ENCODE results near the gene CEP112. TPM values are rescaled to one million over a fixed set of nuclear protein-coding genes. Genes with fewer than 3 reads are reported as not detected.
A peak's percentile ranks its signal among the peaks of the same experiment; 100 is the strongest.
"Not testable (repeated sequence)": the region's sequence is repeated elsewhere in the genome, so short reads cannot be mapped to it uniquely, and the experiment has no call there.

The CEP112 gene
- total RNA-seq, 1 experiment from 2014 or later: 41.6 TPM

DNA sequence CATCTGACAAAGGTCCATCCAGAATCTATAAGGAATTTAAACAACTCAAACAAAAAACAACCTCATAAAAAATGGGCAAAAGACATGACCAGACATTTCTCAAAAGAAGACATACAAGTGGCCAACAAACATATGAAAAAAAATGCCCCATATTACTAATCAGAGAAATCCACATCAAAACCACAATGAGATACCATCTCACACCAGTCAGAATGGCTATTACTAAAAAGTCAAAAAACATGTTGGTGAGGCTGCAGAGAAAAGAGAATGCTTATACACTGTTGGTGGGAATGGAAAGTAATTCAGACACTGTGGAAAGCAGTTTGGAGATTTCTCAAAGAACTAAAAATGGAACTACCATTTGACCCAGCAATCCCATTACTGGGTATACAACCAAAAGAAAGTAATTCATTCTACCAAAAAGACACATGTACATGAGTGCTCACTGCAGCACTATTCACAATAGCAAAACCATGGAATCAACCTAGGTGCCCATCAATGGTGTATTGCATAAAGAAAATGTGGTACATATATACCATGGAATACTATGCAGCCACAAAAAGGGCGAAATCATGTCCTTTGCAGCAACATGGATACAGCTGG, 409.7 kb downstream of the CEP112 start:
- not testable (repeated sequence) for DNase-seq; H3K4me3 ChIP-seq; H3K27ac ChIP-seq; H3K27me3 ChIP-seq; H3K9me3 ChIP-seq (replicated peaks); H3K36me3 ChIP-seq
- H3K4me1 ChIP-seq: peaks cover 15% of the 10 kb centered on the region

DNA sequence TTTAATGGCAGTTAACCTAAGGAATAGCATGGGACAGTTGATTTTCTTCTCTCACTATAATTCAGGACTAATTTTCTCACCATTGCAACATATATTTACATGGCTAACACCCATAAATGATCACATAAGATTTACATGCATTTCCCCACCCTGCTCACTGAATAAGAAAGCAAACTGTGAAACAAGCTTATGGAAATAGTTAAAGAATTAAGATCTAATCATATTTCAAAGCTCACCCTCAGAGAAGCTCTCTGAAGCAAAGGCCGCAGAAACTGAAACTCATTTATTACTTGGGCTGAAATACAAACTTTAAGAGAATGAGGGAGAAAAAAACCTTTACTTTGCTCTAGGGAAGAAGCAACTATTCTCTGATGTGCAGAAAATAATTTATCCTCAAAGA, 411.8 kb downstream of the CEP112 start:
- no peaks in the 10 kb centered on the region for H3K9me3 ChIP-seq (replicated peaks)
- H3K4me3 ChIP-seq: no peak overlapping the region
- no peak overlapping the region for H3K27ac ChIP-seq
- peaks cover 8% of the 10 kb centered on the region; the same call in 1 of the 2 replicates for H3K4me1 ChIP-seq
- DNase-seq: no peak
- H3K36me3 ChIP-seq: no peaks in the 10 kb centered on the region; the same call in 1 of the 2 replicates
- no peaks in the 10 kb centered on the region for H3K27me3 ChIP-seq

GRCh38 chr17:65776890-65777289, 415.0 kb downstream of the CEP112 start:
- Histone ChIP-seq H3K36me3 (no peaks in the 10 kb centered on the region; the same call in 1 of the 2 replicates), H3K4me3 (no peak overlapping the region), H3K27ac (no peak overlapping the region), H3K4me1 (no peaks in the 10 kb centered on the region), H3K27me3 (no peaks in the 10 kb centered on the region), H3K9me3 (replicated peaks) (no peaks in the 10 kb centered on the region)
- DNase-seq: no peak

DNA sequence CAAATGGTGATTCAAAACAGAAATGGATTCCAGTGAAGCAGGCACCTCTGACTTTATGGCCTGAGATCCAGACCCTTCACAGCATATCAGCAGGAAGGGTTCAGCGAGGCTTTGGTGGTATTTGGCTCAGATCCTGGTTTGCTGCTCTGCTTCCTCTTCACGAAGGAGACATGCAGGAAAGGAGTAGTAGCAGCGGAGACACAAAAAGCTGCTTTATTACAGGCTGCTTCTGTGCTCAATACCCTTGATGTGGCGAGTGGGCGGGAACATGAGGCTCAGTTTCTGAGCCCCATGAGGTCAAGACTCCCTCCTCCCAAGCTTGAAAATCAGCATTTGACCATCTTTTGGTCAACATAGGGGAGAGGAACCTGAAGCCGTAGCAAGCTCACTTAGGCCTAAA, 417.1 kb downstream of the CEP112 start:
- H3K36me3 ChIP-seq: no peaks in the 10 kb centered on the region; the same call in 1 of the 2 replicates
- H3K27ac ChIP-seq: no peak overlapping the region
- no peak overlapping the region for H3K4me3 ChIP-seq
- peak in 1 of 2 experiments; percentile 10 for DNase-seq
- H3K27me3 ChIP-seq: no peaks in the 10 kb centered on the region
- H3K9me3 ChIP-seq (replicated peaks): no peaks in the 10 kb centered on the region
- H3K4me1 ChIP-seq: no peaks in the 10 kb centered on the region

- no peak overlapping the region for H3K4me3 ChIP-seq
- no peaks in the 10 kb centered on the region for H3K9me3 ChIP-seq (replicated peaks)
- no peaks in the 10 kb centered on the region for H3K36me3 ChIP-seq
- no peaks in the 10 kb centered on the region for H3K27me3 ChIP-seq
- H3K4me1 ChIP-seq: no peaks in the 10 kb centered on the region
- no peak for DNase-seq
- H3K27ac ChIP-seq: no peak overlapping the region
Measured at GRCh38 chr17:65772989-65773388, 418.9 kb downstream of the CEP112 start.

DNA sequence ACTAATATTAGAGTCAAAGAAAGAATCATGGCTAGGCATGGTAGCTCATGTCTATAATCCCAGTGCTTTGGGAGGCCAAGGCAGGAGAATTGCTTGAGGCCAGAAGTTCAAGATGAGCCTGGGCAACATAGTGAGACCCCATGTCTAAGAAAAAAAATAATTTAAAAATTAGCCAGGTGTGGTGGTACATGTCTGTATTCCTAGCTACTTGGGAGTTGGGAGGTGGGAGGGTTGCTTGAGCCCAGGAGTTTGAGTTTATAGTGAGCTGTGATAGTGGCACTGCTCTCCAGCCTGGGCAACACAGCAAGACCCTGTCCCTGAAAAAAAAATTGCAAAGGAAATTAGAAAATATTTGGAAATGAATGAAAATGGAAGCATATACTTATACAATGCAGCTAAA, 420.2 kb downstream of the CEP112 start:
- no peak for DNase-seq
- no peaks in the 10 kb centered on the region for H3K36me3 ChIP-seq
- no peak overlapping the region for H3K27ac ChIP-seq
- no peaks in the 10 kb centered on the region; the same call in 1 of the 2 replicates for H3K9me3 ChIP-seq (replicated peaks)
- H3K4me1 ChIP-seq: no peaks in the 10 kb centered on the region
- no peaks in the 10 kb centered on the region for H3K27me3 ChIP-seq
- no peak overlapping the region for H3K4me3 ChIP-seq

DNA sequence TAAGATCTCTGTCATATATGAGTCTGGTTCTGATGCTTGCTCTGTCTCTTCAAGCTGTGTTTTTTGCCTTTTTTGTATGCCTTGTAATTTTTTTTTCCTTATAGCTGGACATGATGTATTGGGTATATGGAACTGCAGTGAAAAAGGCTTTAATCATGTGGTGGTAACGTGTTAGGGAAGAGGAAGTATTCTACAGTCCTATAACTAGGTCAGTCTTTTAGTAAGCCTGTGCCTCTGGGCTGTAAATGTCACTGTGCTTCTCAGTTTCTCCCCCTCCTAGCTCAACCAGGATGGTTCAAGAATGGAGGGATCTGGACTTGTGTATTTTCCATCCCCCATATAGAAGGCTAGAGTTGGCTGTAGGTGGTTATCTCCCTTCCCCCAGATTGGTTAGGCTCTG, 428.1 kb downstream of the CEP112 start:
- H3K36me3 ChIP-seq: peaks cover 2% of the 10 kb centered on the region; the same call in 1 of the 2 replicates
- no peaks in the 10 kb centered on the region for H3K4me1 ChIP-seq
- no peak overlapping the region for H3K4me3 ChIP-seq
- DNase-seq: no peak
- H3K27ac ChIP-seq: no peak overlapping the region
- no peaks in the 10 kb centered on the region for H3K27me3 ChIP-seq
- no peaks in the 10 kb centered on the region; the same call in 1 of the 2 replicates for H3K9me3 ChIP-seq (replicated peaks)

DNA sequence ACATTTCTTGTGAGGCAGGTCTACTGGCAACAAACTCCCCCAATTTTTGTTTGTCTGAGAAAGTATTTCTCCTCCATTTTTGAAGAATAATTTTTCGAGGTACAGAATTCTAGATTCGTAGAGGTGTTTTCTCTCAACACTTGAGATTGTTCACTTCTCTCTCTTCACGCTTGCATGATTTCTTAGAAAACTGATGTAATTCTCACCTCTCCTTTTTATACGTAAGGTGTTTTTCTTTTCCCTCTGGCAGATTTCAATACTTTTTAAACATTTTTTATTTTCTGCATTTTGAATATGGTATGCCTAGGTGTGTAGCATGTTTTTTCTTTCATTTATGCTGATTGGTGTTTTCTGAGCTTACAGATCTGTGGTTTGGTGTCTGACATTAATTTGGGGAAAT, 429.0 kb downstream of the CEP112 start:
- H3K27me3 ChIP-seq: no peaks in the 10 kb centered on the region
- no peaks in the 10 kb centered on the region; the same call in 1 of the 2 replicates for H3K9me3 ChIP-seq (replicated peaks)
- H3K4me1 ChIP-seq: no peaks in the 10 kb centered on the region
- DNase-seq: no peak
- no peak overlapping the region for H3K4me3 ChIP-seq
- peaks cover 2% of the 10 kb centered on the region; the same call in 1 of the 2 replicates for H3K36me3 ChIP-seq
- no peak overlapping the region for H3K27ac ChIP-seq

GRCh38 chr17:65759532-65759931, 432.4 kb downstream of the CEP112 start:
- H3K4me3 ChIP-seq: no peak overlapping the region
- no peaks in the 10 kb centered on the region for H3K4me1 ChIP-seq
- H3K27me3 ChIP-seq: no peaks in the 10 kb centered on the region
- peaks cover 2% of the 10 kb centered on the region; the same call in 1 of the 2 replicates for H3K36me3 ChIP-seq
- no peak overlapping the region for H3K27ac ChIP-seq
- no peaks in the 10 kb centered on the region for H3K9me3 ChIP-seq (replicated peaks)
- DNase-seq: no peak

DNA sequence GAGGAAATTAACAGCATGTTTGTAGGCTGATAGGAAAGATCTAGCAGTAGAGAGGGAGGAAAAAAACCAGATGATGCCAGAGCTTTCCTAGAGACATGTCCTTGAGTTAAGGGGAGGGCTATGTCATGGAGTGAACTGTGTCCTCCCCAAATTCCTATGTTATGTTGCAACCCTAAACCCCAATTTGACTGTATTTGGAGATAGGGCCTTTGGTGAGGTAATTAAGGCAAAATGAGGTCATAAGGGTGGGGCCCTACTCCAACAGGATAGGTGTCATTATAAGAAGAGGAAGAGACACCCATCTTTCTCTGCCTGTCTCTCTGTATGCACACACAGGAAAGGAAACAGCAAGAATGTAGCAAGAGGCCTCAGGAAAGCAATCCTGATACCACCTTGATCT, 435.2 kb downstream of the CEP112 start:
- DNase-seq: no peak
- Histone ChIP-seq H3K27me3 (no peaks in the 10 kb centered on the region), H3K36me3 (no peaks in the 10 kb centered on the region; the same call in 1 of the 2 replicates)

GRCh38 chr17:65755799-65756198, 436.1 kb downstream of the CEP112 start:
- H3K4me3 ChIP-seq: no peak overlapping the region
- no peaks in the 10 kb centered on the region; the same call in 1 of the 2 replicates for H3K36me3 ChIP-seq
- DNase-seq: no peak
- no peaks in the 10 kb centered on the region for H3K27me3 ChIP-seq
- no peaks in the 10 kb centered on the region for H3K9me3 ChIP-seq (replicated peaks)
- no peak overlapping the region for H3K27ac ChIP-seq
- peaks cover 8% of the 10 kb centered on the region for H3K4me1 ChIP-seq

More for the DNA sequence above, 435.2 kb downstream of the CEP112 start:
- Histone ChIP-seq H3K4me3 (no peak overlapping the region), H3K4me1 (no peaks in the 10 kb centered on the region), H3K27ac (no peak overlapping the region), H3K9me3 (replicated peaks) (no peaks in the 10 kb centered on the region)

DNA sequence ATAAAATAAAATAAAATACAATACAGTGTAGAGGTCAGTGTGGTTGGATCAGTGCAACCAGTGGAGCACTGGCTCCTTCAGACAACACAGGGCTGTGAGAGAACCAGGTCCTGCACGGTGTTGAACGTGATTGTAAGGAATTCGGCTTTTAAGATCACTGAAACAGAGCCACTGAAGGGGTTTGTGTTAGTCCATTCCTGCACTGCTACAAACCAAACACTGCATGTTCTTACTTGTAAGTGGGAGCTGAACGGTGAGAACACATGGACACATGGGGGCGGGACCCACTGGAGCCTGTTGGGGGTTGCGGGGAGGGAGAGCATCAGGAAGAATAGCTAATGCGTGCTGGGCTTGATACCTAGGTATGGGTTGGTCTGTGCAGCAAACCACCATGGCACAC, 437.3 kb downstream of the CEP112 start:
- H3K4me1 ChIP-seq: peaks cover 15% of the 10 kb centered on the region
- no peak overlapping the region for H3K4me3 ChIP-seq
- H3K27me3 ChIP-seq: no peaks in the 10 kb centered on the region
- no peak overlapping the region for H3K27ac ChIP-seq
- no peak for DNase-seq
- H3K9me3 ChIP-seq (replicated peaks): no peaks in the 10 kb centered on the region
- peaks cover 5% of the 10 kb centered on the region for H3K36me3 ChIP-seq

- Histone ChIP-seq H3K27me3 (no peaks in the 10 kb centered on the region), H3K4me3 (no peak overlapping the region), H3K4me1 (peaks cover 15% of the 10 kb centered on the region), H3K27ac (no peak overlapping the region), H3K9me3 (replicated peaks) (no peaks in the 10 kb centered on the region), H3K36me3 (peaks cover 5% of the 10 kb centered on the region)
- DNase-seq: no peak
Measured at GRCh38 chr17:65754081-65754480, 437.9 kb downstream of the CEP112 start.

GRCh38 chr17:65753348-65753747, 438.6 kb downstream of the CEP112 start:
- no peak overlapping the region for H3K4me3 ChIP-seq

GRCh38 chr17:65751263-65751662, 440.7 kb downstream of the CEP112 start:
- peaks cover 15% of the 10 kb centered on the region for H3K4me1 ChIP-seq

More at GRCh38 chr17:65753348-65753747, 438.6 kb downstream of the CEP112 start:
- DNase-seq: no peak
- H3K4me1 ChIP-seq: peaks cover 15% of the 10 kb centered on the region
- no peaks in the 10 kb centered on the region for H3K9me3 ChIP-seq (replicated peaks)
- no peak overlapping the region for H3K27ac ChIP-seq
- no peaks in the 10 kb centered on the region for H3K27me3 ChIP-seq
- H3K36me3 ChIP-seq: peaks cover 5% of the 10 kb centered on the region

DNA sequence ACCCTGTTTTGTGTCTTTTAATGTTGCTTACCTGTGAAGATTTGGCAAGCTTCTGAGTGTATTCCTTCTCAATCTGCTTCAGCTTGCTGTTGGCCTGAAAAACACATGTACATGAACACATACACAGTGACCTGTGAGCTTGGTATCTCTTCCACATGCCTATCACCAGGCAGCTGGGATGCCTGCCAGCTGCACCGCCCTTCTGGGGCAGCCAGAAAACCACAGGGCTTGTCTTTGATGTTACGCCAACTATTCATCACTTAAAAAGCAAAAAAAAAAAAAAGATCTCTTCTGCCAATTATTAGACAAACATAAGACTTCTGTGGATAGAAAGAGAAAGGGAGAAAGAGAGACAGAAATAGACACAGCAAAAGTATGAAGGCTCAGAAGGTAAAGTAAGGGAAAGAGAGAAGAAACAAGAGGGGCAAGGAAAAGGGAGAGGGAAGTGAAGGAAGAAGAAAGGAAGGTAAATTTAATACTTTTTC, 441.3 kb downstream of the CEP112 start:
- Histone ChIP-seq H3K27ac (no peak overlapping the region), H3K36me3 (peaks cover 5% of the 10 kb centered on the region), H3K4me1 (peaks cover 15% of the 10 kb centered on the region), H3K4me3 (no peak overlapping the region), H3K9me3 (replicated peaks) (no peaks in the 10 kb centered on the region), H3K27me3 (no peaks in the 10 kb centered on the region)
- peak; percentile 87 to 92 for DNase-seq

More at GRCh38 chr17:65751263-65751662, 440.7 kb downstream of the CEP112 start:
- no peak overlapping the region for H3K27ac ChIP-seq
- H3K36me3 ChIP-seq: peaks cover 5% of the 10 kb centered on the region
- no peaks in the 10 kb centered on the region for H3K9me3 ChIP-seq (replicated peaks)
- no peak for DNase-seq
- H3K27me3 ChIP-seq: no peaks in the 10 kb centered on the region
- no peak overlapping the region for H3K4me3 ChIP-seq
